Measurements from ENCODE around the gene EEIG2. TPM values are rescaled to one million over a fixed set of nuclear protein-coding genes. Genes with fewer than 3 reads are reported as not detected.

The EEIG2 gene
- total and polyA plus RNA-seq, 9 of the 15 experiments (the other 6 are each of a cell fraction or from before 2014, with no cell fraction given), result 6.1 to 26.9 (median 15.2) TPM

GRCh38 chr1:108590441-108590840 lies 30.5 kb downstream of the EEIG2 start (continued):
- no peak for TF ChIP-seq ZMIZ1 (IDR thresholded peaks at IDR 0.05; ENCODE audit: low read depth in 2 of 2, low read length in 2 of 2)
- TF ChIP-seq ZNF695 (CRISPR knock-in tag; IDR thresholded peaks at IDR 0.05), result no peak
- no peak for TF ChIP-seq ETV5 (CRISPR knock-in tag; IDR thresholded peaks at IDR 0.05; ENCODE audit: low read depth)
- TF ChIP-seq FOXA1 (IDR thresholded peaks at IDR 0.05; ENCODE audit: borderline replicate concordance), result no peak
- TF ChIP-seq MITF (IDR thresholded peaks at IDR 0.05), result no peak
- TF ChIP-seq TGIF2 (CRISPR knock-in tag; IDR thresholded peaks at IDR 0.05), result no peak
- no peak for TF ChIP-seq ZNF57 (CRISPR knock-in tag; IDR thresholded peaks at IDR 0.05)
- TF ChIP-seq E2F6 (IDR thresholded peaks at IDR 0.05; ENCODE audit: borderline replicate concordance in 1 of 2, extremely low read depth in 1 of 2, insufficient read depth in 1 of 2, insufficient read length in 1 of 2, low read depth in 1 of 2, low read length in 1 of 2, poor library complexity in 1 of 2, severe bottlenecking in 1 of 2), result no peak
- no peak for TF ChIP-seq KAT8 (IDR thresholded peaks at IDR 0.05; ENCODE audit: low read depth)

Data from K562 (cell line).